Hepatocyte (in vitro differentiated cells): Measurements from ENCODE around the gene MRPS15. TPM values are rescaled to one million over a fixed set of nuclear protein-coding genes. Genes with fewer than 3 reads are reported as not detected.

Source experiments
- DNase-seq: peaks from one replicate; pipeline ENCODE4 v3.0.0-alpha.2; 2016; ENCODE audit warnings: low spot score
- H2AFZ ChIP-seq: fragments of 200-600 bp; sonication (generic); 2 replicates; pipeline ENCODE4 v1.6.0; 2016; ENCODE audit warnings: antibody characterized with exemption, mild to moderate bottlenecking
- H3K27ac ChIP-seq: fragments of 200-600 bp; sonication (generic); 2 replicates; pipeline ENCODE4 v1.5.1; 2016; ENCODE audit warnings: mild to moderate bottlenecking
- H3K27me3 ChIP-seq: fragments of 200-600 bp; sonication (generic); 2 replicates; pipeline ENCODE4 v1.6.1; 2016
- H3K36me3 ChIP-seq: fragments of 200-600 bp; sonication (generic); replicated peaks from 2 replicates; pipeline ENCODE4 v1.5.1; 2016; ENCODE audit warnings: low read depth; ENCODE audit not compliant: insufficient read depth
- H3K4me1 ChIP-seq: fragments of 200-600 bp; sonication (generic); 2 replicates; pipeline ENCODE4 v1.5.1; 2016; ENCODE audit warnings: mild to moderate bottlenecking, moderate library complexity; ENCODE audit not compliant: insufficient read depth
- H3K4me2 ChIP-seq: fragments of 200-600 bp; sonication (generic); 2 replicates; pipeline ENCODE4 v1.6.0; 2016
- H3K4me3 ChIP-seq: fragments of 200-600 bp; sonication (generic); 2 replicates; pipeline ENCODE4 v1.5.1; 2016; ENCODE audit warnings: mild to moderate bottlenecking
- H3K79me2 ChIP-seq: fragments of 200-600 bp; sonication (generic); 2 replicates; pipeline ENCODE4 v1.6.0; 2017; ENCODE audit warnings: mild to moderate bottlenecking
- H3K9me2 ChIP-seq: fragments of 200-600 bp; sonication (generic); replicated peaks from 2 replicates; pipeline ENCODE4 v1.6.0; 2017; ENCODE audit warnings: mild to moderate bottlenecking; ENCODE audit not compliant: insufficient read depth
- H3K9me3 ChIP-seq: fragments of 200-600 bp; sonication (generic); 2 replicates; pipeline ENCODE4 v1.5.1; 2016; ENCODE audit warnings: low read depth, mild to moderate bottlenecking
- H4K20me1 ChIP-seq: fragments of 200-600 bp; sonication (generic); 2 replicates; pipeline ENCODE4 v1.6.0; 2016; ENCODE audit warnings: mild to moderate bottlenecking; ENCODE audit not compliant: insufficient read depth, poor library complexity, severe bottlenecking
- EZH2 ChIP-seq: fragments of 200-600 bp; sonication (generic); IDR thresholded peaks from 2 replicates; pipeline ENCODE4 v1.6.1; 2016; ENCODE audit warnings: antibody characterized with exemption, mild to moderate bottlenecking, borderline replicate concordance
- EZH2phosphoT487 ChIP-seq: fragments of 200-600 bp; sonication (generic); IDR thresholded peaks from one replicate; pipeline ENCODE4 v1.6.1; 2018; ENCODE audit warnings: antibody characterized with exemption, mild to moderate bottlenecking, low read depth, moderate library complexity; ENCODE audit not compliant: unreplicated experiment, severe bottlenecking
- WGBS: methylation state at CpG from one replicate; pipeline ENCODE4 v1.1.6; 2016; ENCODE audit warnings: low lambda C conversion rate; ENCODE audit errors: missing lambda C conversion rate; 5-methylcytosine and 5-hydroxymethylcytosine counted together
- polyA plus RNA-seq: library from polyadenylated mRNA; unstranded; fragments of >200 nt; fragmentation: Nextera tagmentation; extraction: Ambion mirVana; gene quantifications from 2 replicates; pipeline ENCODE4 v1.2.1, GENCODE V29; 2016
- total RNA-seq: library from RNA; depleted of rRNA; stranded (reverse); fragments of >200 nt; gene quantifications from 2 replicates; pipeline ENCODE4 v1.2.3, GENCODE V29; 2014
- TF ChIP-seq, protein P1 (sequence below): fragments of 200-600 bp; sonication (generic); IDR thresholded peaks from 2 replicates; pipeline ENCODE4 v1.5.1; 2016; ENCODE audit warnings: antibody characterized with exemption, mild to moderate bottlenecking; ENCODE audit not compliant: poor library complexity

MRPS15 gene
- total and polyA plus RNA-seq, 2 experiments from 2014 or later, result 63.2 to 127 TPM

DNA sequence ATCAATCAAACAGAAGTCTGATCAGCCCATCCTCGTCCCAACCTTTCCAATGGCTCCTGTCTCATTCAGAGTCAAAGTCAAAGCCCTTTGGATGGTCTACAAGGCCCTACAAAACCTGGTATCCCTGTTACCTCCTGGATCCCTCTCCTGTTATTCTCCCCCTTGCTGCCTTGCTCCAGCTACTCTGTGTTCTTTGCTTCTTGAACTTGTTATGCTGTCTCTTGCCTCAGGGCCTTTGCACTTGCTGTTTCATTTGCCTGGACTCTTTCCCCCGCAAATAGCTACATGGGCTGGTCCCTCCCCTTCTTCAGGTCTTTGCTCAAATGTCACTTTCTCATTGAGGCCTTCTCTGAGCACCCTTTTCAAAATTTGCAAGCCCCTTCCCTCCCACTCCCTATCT is 19.9 kb upstream of the MRPS15 start:
- Histone ChIP-seq H3K9me2 (no peaks in the 10 kb centered on the region), H3K4me2 (no peak overlapping the region), H2AFZ (no peak overlapping the region), H3K79me2 (no peaks in the 10 kb centered on the region), H3K4me1 (peaks cover 24% of the 10 kb centered on the region), H4K20me1 (no peaks in the 10 kb centered on the region), H3K27me3 (no peaks in the 10 kb centered on the region), H3K27ac (no peak overlapping the region), H3K9me3 (no peaks in the 10 kb centered on the region), H3K4me3 (no peak overlapping the region), H3K36me3 (no peaks in the 10 kb centered on the region)
- WGBS, result 87% methylated on average over 2 of the region's 2 CpGs
- DNase-seq, result no peak
- TF ChIP-seq EZH2phosphoT487 (no peak), EZH2 (no peak)
- TF ChIP-seq, protein P1, sequence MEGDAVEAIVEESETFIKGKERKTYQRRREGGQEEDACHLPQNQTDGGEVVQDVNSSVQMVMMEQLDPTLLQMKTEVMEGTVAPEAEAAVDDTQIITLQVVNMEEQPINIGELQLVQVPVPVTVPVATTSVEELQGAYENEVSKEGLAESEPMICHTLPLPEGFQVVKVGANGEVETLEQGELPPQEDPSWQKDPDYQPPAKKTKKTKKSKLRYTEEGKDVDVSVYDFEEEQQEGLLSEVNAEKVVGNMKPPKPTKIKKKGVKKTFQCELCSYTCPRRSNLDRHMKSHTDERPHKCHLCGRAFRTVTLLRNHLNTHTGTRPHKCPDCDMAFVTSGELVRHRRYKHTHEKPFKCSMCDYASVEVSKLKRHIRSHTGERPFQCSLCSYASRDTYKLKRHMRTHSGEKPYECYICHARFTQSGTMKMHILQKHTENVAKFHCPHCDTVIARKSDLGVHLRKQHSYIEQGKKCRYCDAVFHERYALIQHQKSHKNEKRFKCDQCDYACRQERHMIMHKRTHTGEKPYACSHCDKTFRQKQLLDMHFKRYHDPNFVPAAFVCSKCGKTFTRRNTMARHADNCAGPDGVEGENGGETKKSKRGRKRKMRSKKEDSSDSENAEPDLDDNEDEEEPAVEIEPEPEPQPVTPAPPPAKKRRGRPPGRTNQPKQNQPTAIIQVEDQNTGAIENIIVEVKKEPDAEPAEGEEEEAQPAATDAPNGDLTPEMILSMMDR, result no peak

DNA sequence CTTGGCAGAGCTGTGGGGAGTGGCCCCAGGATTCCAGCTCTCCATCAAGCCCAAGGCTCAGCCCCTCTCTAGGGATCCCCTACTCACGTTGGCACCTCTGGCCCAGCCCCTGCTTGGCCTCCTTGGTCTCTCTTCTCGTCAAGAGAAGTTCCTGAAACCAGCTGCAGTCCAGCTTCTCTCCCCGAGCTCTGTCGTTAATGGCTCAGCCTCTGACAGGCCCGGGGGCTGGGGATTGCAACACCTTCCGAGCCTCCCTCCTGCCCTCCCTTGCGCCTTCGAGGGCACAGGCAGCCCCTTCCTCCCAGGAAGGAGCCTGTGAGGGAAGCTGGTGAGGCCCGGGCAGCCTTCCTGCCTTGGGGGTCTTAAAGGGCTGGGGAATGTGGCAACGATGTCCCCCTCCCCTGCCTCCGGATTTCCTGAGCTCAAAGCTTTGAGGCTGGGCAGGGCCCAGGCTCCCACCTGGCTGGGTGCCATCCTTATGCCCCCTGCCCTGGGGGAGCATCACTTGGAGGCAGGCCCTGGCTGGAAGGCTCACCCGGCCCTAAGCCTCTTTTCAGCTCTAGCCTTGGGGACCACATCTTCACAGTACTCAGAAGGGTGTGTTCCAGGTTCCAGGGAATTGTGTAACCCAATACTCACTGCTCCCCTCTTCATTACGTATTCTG is 18.7 kb upstream of the MRPS15 start, which contains the start of gene CSF3R:
Gene CSF3R, minus strand, starts transcription at position 190 of the 665 bp plus-strand sequence. CDS start 3,417 bp downstream, outside the sequence.
- H3K4me3 ChIP-seq, result no peak within 1 kb of the TSS
- no peaks in the 10 kb centered on the region for H3K9me3 ChIP-seq
- peak within 1 kb of the TSS; percentile 75 for H2AFZ ChIP-seq
- H4K20me1 ChIP-seq, result no peaks in the 10 kb centered on the region
- no peaks in the 10 kb centered on the region for H3K36me3 ChIP-seq
- H3K4me1 ChIP-seq, result peaks cover 18% of the 10 kb centered on the region
- no peaks in the 10 kb centered on the region for H3K79me2 ChIP-seq
- TF ChIP-seq EZH2 (no peak), EZH2phosphoT487 (no peak)
- TF ChIP-seq, protein P1, result no peak
- H3K27ac ChIP-seq, result peak within 1 kb of the TSS; percentile 72
- 39% methylated on average over 13 of the region's 13 CpGs for WGBS
- no peaks in the 10 kb centered on the region for H3K9me2 ChIP-seq
- no peak for DNase-seq
- no peaks in the 10 kb centered on the region for H3K27me3 ChIP-seq
- H3K4me2 ChIP-seq, result peak within 1 kb of the TSS; percentile 65

DNA sequence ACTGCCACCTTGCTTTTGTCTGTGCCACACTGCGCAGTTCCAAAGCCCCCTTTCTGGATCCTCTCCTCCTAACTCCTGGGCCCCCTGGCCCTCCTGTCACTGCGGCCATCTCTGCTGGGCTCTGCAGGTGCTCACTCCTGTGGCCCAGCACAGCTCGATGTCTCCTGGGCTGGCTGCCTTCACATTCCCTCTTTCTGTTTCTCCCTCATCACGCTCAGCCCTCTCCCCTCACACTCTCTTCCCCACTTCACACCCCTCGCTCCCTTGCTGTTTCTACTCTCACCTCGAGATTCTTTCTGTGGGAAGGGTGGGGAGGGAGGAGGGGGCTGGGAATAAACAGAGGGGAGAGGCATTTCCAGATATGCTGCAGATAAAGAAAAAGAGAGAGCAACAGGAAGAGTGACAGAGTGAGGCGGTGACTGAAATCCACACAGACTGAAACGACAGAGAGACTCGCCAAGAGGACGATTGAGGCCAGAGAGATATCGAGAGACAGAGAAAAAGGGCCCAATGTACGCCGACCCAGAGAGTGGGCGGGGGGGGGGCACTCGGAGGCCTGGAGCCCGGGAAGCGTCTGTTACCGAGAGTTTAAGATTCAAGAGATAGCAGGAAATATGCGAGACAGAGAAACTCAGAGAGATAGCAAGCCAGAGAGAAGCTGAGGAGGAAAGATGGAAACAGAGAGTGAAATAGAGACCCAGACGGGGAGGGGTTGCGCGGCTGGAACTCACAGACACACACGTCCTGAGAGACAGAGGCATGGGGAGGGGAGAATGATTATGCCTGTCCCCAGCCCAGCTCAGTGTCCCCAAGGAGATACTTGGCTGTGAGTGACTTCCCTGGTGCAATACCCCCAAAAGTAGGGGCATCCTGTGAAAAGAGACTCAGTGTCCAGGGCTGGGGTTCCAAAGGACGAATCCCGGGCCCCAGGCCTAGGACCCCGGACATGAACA is 17.9 kb upstream of the MRPS15 start:
- Histone ChIP-seq H3K4me3 (no peak overlapping the region), H3K27me3 (no peaks in the 10 kb centered on the region), H3K4me1 (peaks cover 18% of the 10 kb centered on the region), H3K36me3 (no peaks in the 10 kb centered on the region), H3K9me3 (no peaks in the 10 kb centered on the region), H2AFZ (peak overlapping the region; percentile 75), H3K79me2 (no peaks in the 10 kb centered on the region), H4K20me1 (no peaks in the 10 kb centered on the region), H3K27ac (peak overlapping the region; percentile 72), H3K9me2 (no peaks in the 10 kb centered on the region), H3K4me2 (peak overlapping the region; percentile 65)
- DNase-seq, result no peak
- no peak for TF ChIP-seq EZH2
- no peak for TF ChIP-seq EZH2phosphoT487
- TF ChIP-seq, protein P1, result no peak
- WGBS, result 35% methylated on average over 25 of the region's 26 CpGs
